ENCODE data around the gene GORAB.

DNA sequence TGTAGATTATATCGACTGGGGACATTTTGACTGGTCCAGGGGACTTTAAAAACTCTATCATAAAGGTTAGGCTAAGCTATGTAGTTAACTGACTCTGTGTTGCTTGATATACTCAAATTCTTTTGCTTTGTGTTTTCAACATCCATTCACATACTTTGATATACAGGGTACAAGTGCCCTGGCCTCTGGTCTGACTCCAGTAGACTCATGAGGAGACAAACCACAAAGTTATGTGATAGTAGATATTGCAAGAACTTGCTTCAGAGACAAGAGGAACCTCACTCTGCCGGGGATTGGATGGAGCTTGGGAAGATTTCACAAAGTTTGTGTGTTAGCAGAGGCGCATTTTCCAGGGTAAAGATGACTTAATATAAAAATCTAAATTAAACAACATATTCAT lies 1.3 kb downstream of the GORAB start:
- TF ChIP-seq, protein P1, sequence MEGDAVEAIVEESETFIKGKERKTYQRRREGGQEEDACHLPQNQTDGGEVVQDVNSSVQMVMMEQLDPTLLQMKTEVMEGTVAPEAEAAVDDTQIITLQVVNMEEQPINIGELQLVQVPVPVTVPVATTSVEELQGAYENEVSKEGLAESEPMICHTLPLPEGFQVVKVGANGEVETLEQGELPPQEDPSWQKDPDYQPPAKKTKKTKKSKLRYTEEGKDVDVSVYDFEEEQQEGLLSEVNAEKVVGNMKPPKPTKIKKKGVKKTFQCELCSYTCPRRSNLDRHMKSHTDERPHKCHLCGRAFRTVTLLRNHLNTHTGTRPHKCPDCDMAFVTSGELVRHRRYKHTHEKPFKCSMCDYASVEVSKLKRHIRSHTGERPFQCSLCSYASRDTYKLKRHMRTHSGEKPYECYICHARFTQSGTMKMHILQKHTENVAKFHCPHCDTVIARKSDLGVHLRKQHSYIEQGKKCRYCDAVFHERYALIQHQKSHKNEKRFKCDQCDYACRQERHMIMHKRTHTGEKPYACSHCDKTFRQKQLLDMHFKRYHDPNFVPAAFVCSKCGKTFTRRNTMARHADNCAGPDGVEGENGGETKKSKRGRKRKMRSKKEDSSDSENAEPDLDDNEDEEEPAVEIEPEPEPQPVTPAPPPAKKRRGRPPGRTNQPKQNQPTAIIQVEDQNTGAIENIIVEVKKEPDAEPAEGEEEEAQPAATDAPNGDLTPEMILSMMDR (IDR thresholded peaks at IDR 0.05; ENCODE audit: low read depth, low read length, poor library complexity, severe bottlenecking): no peak
- TF ChIP-seq EZH2phosphoT487 (IDR thresholded peaks at IDR 0.05; ENCODE audit: borderline replicate concordance, low read length): no peak
